CD14-positive monocyte (primary cell): Measurements from ENCODE around the gene OPN1SW. TPM values are rescaled to one million over a fixed set of nuclear protein-coding genes. Genes with fewer than 3 reads are reported as not detected.

Source experiments
- DNase-seq, 3 donors: peaks; one replicate each; pipeline ENCODE4 v3.0.0-alpha.2; 2011 to 2022
- H2AFZ ChIP-seq: 2 replicates; pipeline ENCODE4 v1.6.0; 2012; ENCODE audit warnings: mild to moderate bottlenecking, low read depth, low read length, inconsistent platforms; ENCODE audit not compliant: insufficient read depth, poor library complexity, severe bottlenecking
- H3K27ac ChIP-seq, 2 donors: 1 replicate in 1 of 2; 2 replicates in 1 of 2; pipeline ENCODE4 v1.5.1; 2012 to 2013; ENCODE audit warnings: low read length in 2 of 2, control low read depth in 1 of 2, inconsistent platforms in 1 of 2, low read depth in 1 of 2, mild to moderate bottlenecking in 1 of 2
- H3K27me3 ChIP-seq, 2 donors: one replicate each; pipeline versions ENCODE4 v1.6.0 to v1.6.1; 2011 to 2013; ENCODE audit warnings: low read length in 2 of 2; ENCODE audit not compliant: control insufficient read depth in 2 of 2, insufficient read depth in 2 of 2
- H3K36me3 ChIP-seq, 2 donors: replicated peaks in 1 of 2; 1 replicate in 1 of 2; 2 replicates in 1 of 2; pipeline versions ENCODE4 v1.5.1 to v1.6.1; 2012 to 2013; ENCODE audit warnings: low read length in 2 of 2, control low read depth in 1 of 2, inconsistent platforms in 1 of 2, mild to moderate bottlenecking in 1 of 2; ENCODE audit not compliant: insufficient read depth in 2 of 2, control insufficient read depth in 1 of 2
- H3K4me1 ChIP-seq, 2 donors: 1 replicate in 1 of 2; 2 replicates in 1 of 2; pipeline versions ENCODE4 v1.5.1 to v1.6.1; 2012 to 2013; ENCODE audit warnings: low read length in 2 of 2, control low read depth in 1 of 2, inconsistent platforms in 1 of 2, mild to moderate bottlenecking in 1 of 2, moderate library complexity in 1 of 2; ENCODE audit not compliant: insufficient read depth in 2 of 2, control insufficient read depth in 1 of 2
- H3K4me2 ChIP-seq: replicated peaks from 2 replicates; pipeline ENCODE3; 2012; ENCODE audit warnings: low read length, moderate library complexity, mild to moderate bottlenecking; ENCODE audit not compliant: poor library complexity, severe bottlenecking; ENCODE audit errors: extremely low read depth
- H3K4me3 ChIP-seq, 3 experiments: fragments of 200-600 bp in 1 of 3; sonication (generic) in 1 of 3; replicated peaks in 1 of 3; 1 replicate in 2 of 3; 2 replicates in 1 of 3; pipeline ENCODE4 v1.5.1; 2011 to 2013; ENCODE audit warnings: low read length in 3 of 3, mild to moderate bottlenecking in 3 of 3, control low read depth in 2 of 3, low read depth in 2 of 3, inconsistent platforms in 1 of 3, moderate library complexity in 1 of 3
- H3K79me2 ChIP-seq: 2 replicates; pipeline ENCODE4 v1.6.0; 2012; ENCODE audit warnings: mild to moderate bottlenecking, control low read depth, inconsistent platforms, low read length, moderate library complexity; ENCODE audit not compliant: insufficient read depth
- H3K9ac ChIP-seq: 2 replicates; pipeline ENCODE4 v1.6.0; 2017; ENCODE audit warnings: low read length, mild to moderate bottlenecking; ENCODE audit not compliant: insufficient read depth, poor library complexity, severe bottlenecking
- H3K9me3 ChIP-seq, 2 donors: replicated peaks in 1 of 2; 1 replicate in 1 of 2; 2 replicates in 1 of 2; pipeline versions ENCODE4 v1.5.1 to v1.6.1; 2012 to 2013; ENCODE audit warnings: low read length in 2 of 2, control low read depth in 1 of 2; ENCODE audit not compliant: control insufficient read depth in 1 of 2, insufficient read depth in 1 of 2
- H4K20me1 ChIP-seq: 2 replicates; pipeline ENCODE4 v1.6.0; 2012; ENCODE audit warnings: mild to moderate bottlenecking, low read length, control low read depth, moderate library complexity; ENCODE audit not compliant: insufficient read depth
- H3K27ac Mint-ChIP-seq, 7 donors: one replicate each; pipeline ENCODE4 v1.8.0; 2020; ENCODE audit warnings: mild to moderate bottlenecking in 7 of 7, mixed read lengths in 7 of 7, moderate library complexity in 6 of 7, inconsistent platforms in 2 of 7
- H3K27me3 Mint-ChIP-seq, 3 donors: one replicate each; pipeline ENCODE4 v1.8.0; 2021 to 2022; ENCODE audit warnings: low read depth in 3 of 3, mild to moderate bottlenecking in 3 of 3, mixed read lengths in 3 of 3, moderate library complexity in 3 of 3, inconsistent platforms in 1 of 3
- H3K36me3 Mint-ChIP-seq, 2 donors: one replicate each; pipeline ENCODE4 v1.8.0; 2020; ENCODE audit warnings: mixed read lengths in 2 of 2, inconsistent platforms in 1 of 2, mild to moderate bottlenecking in 1 of 2
- H3K4me1 Mint-ChIP-seq: one replicate; pipeline ENCODE4 v1.8.0; 2020; ENCODE audit warnings: mild to moderate bottlenecking, mixed read lengths
- H3K4me3 Mint-ChIP-seq, 2 donors: one replicate each; pipeline ENCODE4 v1.8.0; 2020; ENCODE audit warnings: mild to moderate bottlenecking in 2 of 2, mixed read lengths in 2 of 2, moderate library complexity in 1 of 2
- H3K9me3 Mint-ChIP-seq, 7 donors: one replicate each; pipeline ENCODE4 v1.8.0; 2020 to 2022; ENCODE audit warnings: mixed read lengths in 7 of 7, mild to moderate bottlenecking in 6 of 7, moderate library complexity in 6 of 7, inconsistent platforms in 2 of 7
- WGBS: methylation state at CpG from one replicate; pipeline ENCODE4 v1.1.5; 2013; ENCODE audit warnings: missing lambda C conversion rate; ENCODE audit not compliant: insufficient coverage; 5-methylcytosine and 5-hydroxymethylcytosine counted together
- intact Hi-C, 2 donors: fragments of 100-400 bp; cut with micrococcal nuclease; formaldehyde crosslinking; loops; one replicate each; pipeline versions ENCODE4 v1.15.0 to v1.15.1; 2023
- polyA plus RNA-seq, 3 donors: library from polyadenylated mRNA; depleted of rRNA in 1 of 3; unstranded in 2 of 3; stranded (reverse) in 1 of 3; fragments of 300-500 nt in 2 of 3; fragments of >200 nt in 1 of 3; fragmentation: Illumina TruSeq in 2 of 3; gene quantifications; 1 replicate in 2 of 3; 2 replicates in 1 of 3; pipeline ENCODE4 v1.2.3, GENCODE V29; 2012 to 2021
- TF ChIP-seq, protein P1 (sequence below): fragments of 200-600 bp; IDR thresholded peaks from one replicate; pipeline ENCODE4 v1.8.0; 2022; ENCODE audit warnings: antibody characterized with exemption, mild to moderate bottlenecking

OPN1SW gene
- polyA plus RNA-seq, 3 donors: not detected

GRCh38 chr7:128799451-128799850, 23.9 kb upstream of the OPN1SW start:
- H3K36me3 ChIP-seq: no peaks in the 10 kb centered on the region
- no peaks in the 10 kb centered on the region for H3K79me2 ChIP-seq
- Mint-ChIP-seq H3K27ac (no peak overlapping the region), H3K36me3 (peaks cover 0 to 2% of the 10 kb centered on the region in 2 donors), H3K9me3 (peaks cover 0 to 2% (median 0%) of the 10 kb centered on the region in 7 donors), H3K27me3 (peaks cover 0 to 4% (median 0%) of the 10 kb centered on the region in 3 donors), H3K4me1 (peaks cover 5% of the 10 kb centered on the region), H3K4me3 (no peak overlapping the region)
- no peak overlapping the region for H3K9ac ChIP-seq
- no peak overlapping the region for H2AFZ ChIP-seq
- no peaks in the 10 kb centered on the region for H4K20me1 ChIP-seq
- no peaks in the 10 kb centered on the region for H3K27me3 ChIP-seq
- no CpG with 5 or more reads among the region's 2 CpGs for WGBS
- no peak overlapping the region for H3K4me2 ChIP-seq
- H3K4me1 ChIP-seq: no peaks in the 10 kb centered on the region
- TF ChIP-seq, protein P1, sequence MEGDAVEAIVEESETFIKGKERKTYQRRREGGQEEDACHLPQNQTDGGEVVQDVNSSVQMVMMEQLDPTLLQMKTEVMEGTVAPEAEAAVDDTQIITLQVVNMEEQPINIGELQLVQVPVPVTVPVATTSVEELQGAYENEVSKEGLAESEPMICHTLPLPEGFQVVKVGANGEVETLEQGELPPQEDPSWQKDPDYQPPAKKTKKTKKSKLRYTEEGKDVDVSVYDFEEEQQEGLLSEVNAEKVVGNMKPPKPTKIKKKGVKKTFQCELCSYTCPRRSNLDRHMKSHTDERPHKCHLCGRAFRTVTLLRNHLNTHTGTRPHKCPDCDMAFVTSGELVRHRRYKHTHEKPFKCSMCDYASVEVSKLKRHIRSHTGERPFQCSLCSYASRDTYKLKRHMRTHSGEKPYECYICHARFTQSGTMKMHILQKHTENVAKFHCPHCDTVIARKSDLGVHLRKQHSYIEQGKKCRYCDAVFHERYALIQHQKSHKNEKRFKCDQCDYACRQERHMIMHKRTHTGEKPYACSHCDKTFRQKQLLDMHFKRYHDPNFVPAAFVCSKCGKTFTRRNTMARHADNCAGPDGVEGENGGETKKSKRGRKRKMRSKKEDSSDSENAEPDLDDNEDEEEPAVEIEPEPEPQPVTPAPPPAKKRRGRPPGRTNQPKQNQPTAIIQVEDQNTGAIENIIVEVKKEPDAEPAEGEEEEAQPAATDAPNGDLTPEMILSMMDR: no peak
- H3K27ac ChIP-seq: no peak overlapping the region
- no peak for DNase-seq
- H3K9me3 ChIP-seq: no peaks in the 10 kb centered on the region
- no peak overlapping the region for H3K4me3 ChIP-seq
- intact Hi-C loops: no loop called here

DNA sequence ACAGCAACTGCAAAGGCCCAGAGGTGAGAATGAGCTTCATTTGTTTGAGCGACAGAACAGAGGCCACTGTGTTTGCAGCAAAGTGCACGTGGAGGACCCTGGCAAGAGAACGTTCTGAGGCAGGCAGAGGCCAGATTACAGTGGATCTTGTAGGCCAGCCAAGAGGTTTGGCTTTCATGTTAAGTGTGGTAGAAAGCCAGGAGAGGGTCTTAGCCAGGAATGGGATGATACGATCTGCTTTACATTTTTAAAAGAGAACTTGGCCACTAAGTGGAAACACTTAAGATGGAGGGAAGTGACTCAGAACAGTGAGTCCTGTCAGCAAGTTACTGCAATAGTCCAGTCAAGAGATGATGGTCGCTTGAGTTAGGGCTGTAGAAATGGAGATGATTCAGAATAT, 20.7 kb upstream of the OPN1SW start:
- no peaks in the 10 kb centered on the region for H3K36me3 ChIP-seq
- 100% methylated on average over 4 of the region's 5 CpGs for WGBS
- no peaks in the 10 kb centered on the region for H4K20me1 ChIP-seq
- Mint-ChIP-seq H3K4me1 (peaks cover 19% of the 10 kb centered on the region), H3K4me3 (no peak overlapping the region), H3K36me3 (peaks cover 0 to 2% of the 10 kb centered on the region in 2 donors), H3K27me3 (peaks cover 8 to 25% (median 16%) of the 10 kb centered on the region in 3 donors), H3K27ac (no peak overlapping the region), H3K9me3 (peaks cover 0 to 4% (median 0%) of the 10 kb centered on the region in 7 donors)
- no peaks in the 10 kb centered on the region for H3K9me3 ChIP-seq
- no peaks in the 10 kb centered on the region for H3K79me2 ChIP-seq
- H3K27ac ChIP-seq: no peak overlapping the region
- TF ChIP-seq, protein P1: no peak
- no peak overlapping the region for H3K9ac ChIP-seq
- H3K27me3 ChIP-seq: peaks cover 0 to 16% of the 10 kb centered on the region in 2 donors
- peaks cover 14 to 15% of the 10 kb centered on the region in 2 donors for H3K4me1 ChIP-seq
- no peak overlapping the region for H2AFZ ChIP-seq
- DNase-seq: no peak
- intact Hi-C loops: no loop called here
- H3K4me3 ChIP-seq: no peak overlapping the region
- no peak overlapping the region for H3K4me2 ChIP-seq
